C4-2B (cell line): ENCODE data around the gene KIAA2012.

Experiments
- ZFX ChIP-seq: fragments of 450-650 bp; IDR thresholded peaks from 2 replicates; pipeline ENCODE4 v1.6.1; 2017
- TF ChIP-seq, protein P1 (sequence below): fragments of 450-650 bp; conservative IDR thresholded peaks from 2 replicates; pipeline ENCODE4 v1.5.1; 2017; ENCODE audit warnings: mild to moderate bottlenecking

- TF ChIP-seq, protein P1, sequence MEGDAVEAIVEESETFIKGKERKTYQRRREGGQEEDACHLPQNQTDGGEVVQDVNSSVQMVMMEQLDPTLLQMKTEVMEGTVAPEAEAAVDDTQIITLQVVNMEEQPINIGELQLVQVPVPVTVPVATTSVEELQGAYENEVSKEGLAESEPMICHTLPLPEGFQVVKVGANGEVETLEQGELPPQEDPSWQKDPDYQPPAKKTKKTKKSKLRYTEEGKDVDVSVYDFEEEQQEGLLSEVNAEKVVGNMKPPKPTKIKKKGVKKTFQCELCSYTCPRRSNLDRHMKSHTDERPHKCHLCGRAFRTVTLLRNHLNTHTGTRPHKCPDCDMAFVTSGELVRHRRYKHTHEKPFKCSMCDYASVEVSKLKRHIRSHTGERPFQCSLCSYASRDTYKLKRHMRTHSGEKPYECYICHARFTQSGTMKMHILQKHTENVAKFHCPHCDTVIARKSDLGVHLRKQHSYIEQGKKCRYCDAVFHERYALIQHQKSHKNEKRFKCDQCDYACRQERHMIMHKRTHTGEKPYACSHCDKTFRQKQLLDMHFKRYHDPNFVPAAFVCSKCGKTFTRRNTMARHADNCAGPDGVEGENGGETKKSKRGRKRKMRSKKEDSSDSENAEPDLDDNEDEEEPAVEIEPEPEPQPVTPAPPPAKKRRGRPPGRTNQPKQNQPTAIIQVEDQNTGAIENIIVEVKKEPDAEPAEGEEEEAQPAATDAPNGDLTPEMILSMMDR, result no peak
- TF ChIP-seq ZFX, result no peak
Measured at GRCh38 chr2:202064881-202065230, 8.2 kb upstream of the KIAA2012 start.
